BLaER1 (cell line): ENCODE measurements around the gene KLHL24.

Experiments
- H3K27ac ChIP-seq: shearing (Covaris generic); formaldehyde crosslinking; 2 replicates; pipeline ENCODE4 v1.8.1; 2022
- H3K27me3 ChIP-seq: shearing (Covaris generic); formaldehyde crosslinking; 2 replicates; pipeline ENCODE4 v1.8.1; 2022
- H3K36me3 ChIP-seq: shearing (Covaris generic); formaldehyde crosslinking; 2 replicates; pipeline ENCODE4 v1.8.1; 2022
- H3K4me1 ChIP-seq: shearing (Covaris generic); formaldehyde crosslinking; 2 replicates; pipeline ENCODE4 v1.8.1; 2022
- H3K4me2 ChIP-seq: shearing (Covaris generic); formaldehyde crosslinking; 2 replicates; pipeline ENCODE4 v1.8.1; 2022
- H3K4me3 ChIP-seq: shearing (Covaris generic); formaldehyde crosslinking; 2 replicates; pipeline ENCODE4 v1.8.1; 2022
- H3K9ac ChIP-seq: shearing (Covaris generic); formaldehyde crosslinking; 2 replicates; pipeline ENCODE4 v1.8.1; 2022
- H3K9me3 ChIP-seq: shearing (Covaris generic); formaldehyde crosslinking; 2 replicates; pipeline ENCODE4 v1.8.1; 2022
- H4K20me1 ChIP-seq: shearing (Covaris generic); formaldehyde crosslinking; 2 replicates; pipeline ENCODE4 v1.8.1; 2022
- Cebpa-rat ChIP-seq: shearing (Covaris generic); IDR thresholded peaks from 2 replicates; pipeline ENCODE4 v1.8.1; 2022

The KLHL24 gene

DNA sequence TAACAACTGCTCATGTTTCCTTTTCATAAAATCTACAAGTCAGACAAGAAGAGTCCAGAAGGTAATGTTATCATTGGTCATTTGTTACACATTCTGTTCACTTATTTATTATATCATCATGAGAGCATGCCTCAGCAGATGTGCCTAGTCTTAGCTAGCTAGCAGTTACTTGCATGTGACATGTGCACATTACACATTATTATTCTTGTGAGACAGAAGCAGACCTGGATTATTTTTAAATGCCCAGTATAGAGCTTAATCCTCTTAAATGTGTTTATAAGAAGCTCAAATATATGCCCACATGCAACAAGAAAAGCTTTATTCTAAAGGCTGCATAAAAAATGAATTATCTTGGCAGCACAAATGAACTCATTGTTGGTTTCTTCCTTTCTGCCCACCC, 74.8 kb downstream of the KLHL24 start:
- Histone ChIP-seq H3K4me1 (no peaks in the 10 kb centered on the region), H3K4me3 (no peak overlapping the region), H3K36me3 (peaks cover 82% of the 10 kb centered on the region), H3K27me3 (no peaks in the 10 kb centered on the region), H3K9me3 (no peaks in the 10 kb centered on the region), H4K20me1 (peaks cover 100% of the 10 kb centered on the region), H3K9ac (no peak overlapping the region), H3K4me2 (no peak overlapping the region), H3K27ac (no peak overlapping the region)
- TF ChIP-seq Cebpa-rat: no peak

DNA sequence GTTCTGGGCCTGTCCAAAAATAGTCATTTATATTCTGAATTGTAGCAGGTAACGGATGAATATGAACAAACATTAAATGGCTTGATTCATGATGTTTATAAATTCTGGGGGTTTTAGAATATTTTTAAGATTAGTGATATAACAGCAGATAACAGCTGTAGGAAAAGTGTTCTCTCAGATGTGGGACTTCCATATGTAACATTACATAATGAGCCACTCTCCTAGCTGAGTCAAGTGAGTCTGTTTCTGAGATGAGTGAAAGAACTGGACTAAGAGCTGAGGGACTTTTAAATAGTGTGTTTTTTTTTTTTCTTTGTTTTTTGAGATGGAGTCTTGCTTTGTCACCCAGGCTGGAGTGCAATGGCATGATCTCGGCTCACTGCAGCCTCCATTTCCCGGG, 76.1 kb downstream of the KLHL24 start:
- TF ChIP-seq Cebpa-rat: no peak
- peaks cover 100% of the 10 kb centered on the region for H4K20me1 ChIP-seq
- H3K9ac ChIP-seq: no peak overlapping the region
- no peaks in the 10 kb centered on the region for H3K4me1 ChIP-seq
- peaks cover 84% of the 10 kb centered on the region for H3K36me3 ChIP-seq
- no peaks in the 10 kb centered on the region for H3K9me3 ChIP-seq
- H3K27me3 ChIP-seq: no peaks in the 10 kb centered on the region
- H3K4me3 ChIP-seq: no peak overlapping the region
- H3K27ac ChIP-seq: no peak overlapping the region
- H3K4me2 ChIP-seq: no peak overlapping the region

DNA sequence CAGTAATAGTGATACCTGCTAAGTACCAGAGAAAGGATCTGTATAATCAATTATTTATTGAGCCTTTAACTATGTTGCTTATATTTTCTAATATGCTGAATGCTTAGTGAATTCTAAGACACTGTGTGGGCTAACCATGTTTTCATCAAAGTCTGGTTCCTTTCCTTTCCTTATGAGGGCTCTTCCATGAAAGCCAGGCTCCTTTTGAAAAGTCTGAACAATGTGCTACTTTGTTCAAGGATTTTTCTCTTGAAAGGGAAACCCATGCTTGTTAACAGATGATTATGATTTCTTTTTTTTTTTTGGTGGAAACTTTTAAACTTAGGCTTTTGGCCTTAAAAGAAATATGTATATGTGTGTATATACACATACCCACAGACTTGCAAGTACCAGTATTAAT, 79.2 kb downstream of the KLHL24 start:
- Histone ChIP-seq H3K4me1 (no peaks in the 10 kb centered on the region), H3K27me3 (no peaks in the 10 kb centered on the region), H3K9ac (no peak overlapping the region), H3K4me2 (no peak overlapping the region), H3K4me3 (no peak overlapping the region), H4K20me1 (peaks cover 94% of the 10 kb centered on the region), H3K27ac (no peak overlapping the region), H3K36me3 (peaks cover 91% of the 10 kb centered on the region), H3K9me3 (no peaks in the 10 kb centered on the region)
- no peak for TF ChIP-seq Cebpa-rat

DNA sequence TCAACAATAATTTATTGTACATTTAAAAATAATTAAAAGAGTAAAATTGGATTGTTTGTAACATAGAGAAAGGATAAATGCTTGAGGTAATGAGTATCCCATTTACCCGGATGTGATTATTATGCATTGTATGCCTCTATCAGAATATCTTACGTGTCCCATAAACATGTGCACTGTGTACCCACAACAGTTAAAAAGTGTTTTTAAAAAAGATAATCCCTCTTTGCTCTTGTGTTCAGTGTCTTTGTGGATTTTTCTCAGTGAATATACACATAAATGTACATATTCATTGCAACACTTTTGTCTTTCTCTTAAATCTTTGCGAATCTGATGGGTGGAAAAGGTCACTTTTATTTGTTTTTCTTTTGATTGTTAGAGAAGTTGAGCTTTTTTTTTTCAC, 82.6 kb downstream of the KLHL24 start:
- no peak for TF ChIP-seq Cebpa-rat
- H3K4me2 ChIP-seq: no peak overlapping the region
- H3K27ac ChIP-seq: no peak overlapping the region
- H3K36me3 ChIP-seq: peaks cover 90% of the 10 kb centered on the region
- H3K9ac ChIP-seq: no peak overlapping the region
- H4K20me1 ChIP-seq: peaks cover 73% of the 10 kb centered on the region
- no peaks in the 10 kb centered on the region for H3K4me1 ChIP-seq
- H3K9me3 ChIP-seq: no peaks in the 10 kb centered on the region
- H3K27me3 ChIP-seq: no peaks in the 10 kb centered on the region
- H3K4me3 ChIP-seq: no peak overlapping the region

DNA sequence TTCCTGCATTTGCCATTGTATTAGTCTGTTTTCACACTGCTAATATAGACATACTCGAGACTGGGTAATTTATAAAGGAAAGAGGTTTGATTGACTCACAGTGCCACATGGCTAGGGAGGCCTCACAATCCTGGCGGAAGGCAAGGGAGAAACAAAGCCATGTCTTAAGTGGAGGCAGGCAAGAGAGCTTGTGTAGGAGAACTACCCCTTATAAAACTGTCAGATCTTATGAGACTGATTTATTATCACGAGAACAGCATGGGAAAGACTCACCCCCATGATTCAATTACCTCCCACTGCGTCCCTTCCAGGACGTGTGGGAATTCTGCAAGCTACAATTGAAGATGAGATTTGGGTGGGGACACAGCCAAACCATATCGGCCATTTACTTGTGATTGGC, 90.0 kb downstream of the KLHL24 start:
- H4K20me1 ChIP-seq: peaks cover 29% of the 10 kb centered on the region; the same call in 1 of the 2 replicates
- no peaks in the 10 kb centered on the region for H3K9me3 ChIP-seq
- H3K27ac ChIP-seq: no peak overlapping the region
- H3K9ac ChIP-seq: no peak overlapping the region
- peaks cover 97% of the 10 kb centered on the region for H3K36me3 ChIP-seq
- H3K27me3 ChIP-seq: no peaks in the 10 kb centered on the region
- H3K4me2 ChIP-seq: no peak overlapping the region
- H3K4me3 ChIP-seq: no peak overlapping the region
- H3K4me1 ChIP-seq: no peaks in the 10 kb centered on the region
- no peak for TF ChIP-seq Cebpa-rat

DNA sequence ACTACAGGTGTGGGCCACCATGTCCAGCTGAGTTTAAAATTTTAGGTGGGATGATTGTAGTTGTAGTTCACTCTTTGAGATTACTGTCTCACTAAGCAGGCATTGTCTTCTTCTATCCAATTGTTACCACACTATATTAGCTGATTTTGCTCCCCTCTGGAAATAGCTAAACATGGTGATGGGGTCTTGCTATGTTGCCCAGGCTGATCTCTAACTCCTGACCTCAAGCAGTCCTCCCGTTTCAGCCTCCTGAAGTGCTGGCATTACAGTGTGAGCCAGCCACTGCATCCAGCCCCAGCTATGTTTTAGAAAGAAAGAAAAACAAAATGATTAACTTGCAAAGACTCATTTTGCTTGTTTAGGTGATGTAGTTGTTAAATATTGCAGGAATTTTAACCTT, 92.8 kb downstream of the KLHL24 start:
- TF ChIP-seq Cebpa-rat: no peak
- Histone ChIP-seq H3K9me3 (no peaks in the 10 kb centered on the region), H3K9ac (no peak overlapping the region), H4K20me1 (peaks cover 36% of the 10 kb centered on the region), H3K4me3 (no peak overlapping the region), H3K4me2 (no peak overlapping the region), H3K27ac (no peak overlapping the region), H3K36me3 (peaks cover 98% of the 10 kb centered on the region), H3K27me3 (no peaks in the 10 kb centered on the region), H3K4me1 (no peaks in the 10 kb centered on the region)

DNA sequence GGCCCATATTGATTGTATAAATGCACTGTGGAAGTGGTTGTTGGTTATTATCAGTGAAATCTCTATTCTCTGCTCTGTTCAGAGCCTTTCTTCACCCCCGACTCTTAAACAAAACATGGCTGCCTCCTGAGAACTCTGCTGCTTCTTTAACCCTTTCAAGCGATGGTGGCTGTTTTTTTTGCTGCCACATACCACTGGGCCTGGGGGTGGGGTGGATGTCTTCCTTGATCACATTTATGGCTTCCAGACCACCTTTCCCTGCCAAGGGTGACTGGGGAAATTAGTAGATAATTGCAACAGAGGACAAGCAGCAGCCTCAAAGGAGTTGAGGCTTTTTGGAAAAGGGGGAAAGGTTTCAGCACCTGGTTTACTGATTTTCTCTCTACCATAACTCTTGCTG, 94.9 kb downstream of the KLHL24 start:
- no peak overlapping the region for H3K9ac ChIP-seq
- no peak overlapping the region for H3K4me2 ChIP-seq
- no peaks in the 10 kb centered on the region for H3K9me3 ChIP-seq
- peaks cover 57% of the 10 kb centered on the region for H4K20me1 ChIP-seq
- H3K27ac ChIP-seq: no peak overlapping the region
- no peak overlapping the region for H3K4me3 ChIP-seq
- 0 out of 2 replicates have a peak, but pooled peaks cover 3% of the 10 kb centered on the region for H3K4me1 ChIP-seq
- TF ChIP-seq Cebpa-rat: no peak
- H3K27me3 ChIP-seq: no peaks in the 10 kb centered on the region
- H3K36me3 ChIP-seq: peaks cover 99% of the 10 kb centered on the region

DNA sequence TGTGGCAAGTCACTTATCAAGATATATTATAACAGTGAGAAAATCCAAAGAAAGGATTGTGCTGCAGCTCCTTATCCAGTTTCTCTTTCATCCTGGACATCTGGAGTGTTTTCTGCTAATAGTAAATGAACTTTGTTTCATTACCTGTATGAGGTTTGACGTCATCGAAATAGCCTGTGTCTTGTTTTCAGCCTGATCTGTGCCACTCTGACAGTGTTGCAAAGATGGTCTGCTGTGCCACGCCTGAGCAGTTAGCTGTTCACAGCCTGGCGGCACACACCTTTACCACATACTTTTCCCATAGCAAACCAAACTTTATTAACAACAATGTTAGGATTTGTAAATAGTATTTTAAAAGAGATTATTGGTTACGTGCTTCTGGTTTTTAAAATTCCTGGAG, 96.2 kb downstream of the KLHL24 start:
- Histone ChIP-seq H3K4me2 (no peak overlapping the region), H3K27me3 (no peaks in the 10 kb centered on the region), H3K27ac (no peak overlapping the region), H4K20me1 (peaks cover 60% of the 10 kb centered on the region), H3K4me3 (no peak overlapping the region), H3K4me1 (0 out of 2 replicates have a peak, but pooled peaks cover 3% of the 10 kb centered on the region), H3K9me3 (0 out of 2 replicates have a peak, but pooled peaks cover 5% of the 10 kb centered on the region), H3K9ac (no peak overlapping the region), H3K36me3 (peaks cover 99% of the 10 kb centered on the region)
- no peak for TF ChIP-seq Cebpa-rat

DNA sequence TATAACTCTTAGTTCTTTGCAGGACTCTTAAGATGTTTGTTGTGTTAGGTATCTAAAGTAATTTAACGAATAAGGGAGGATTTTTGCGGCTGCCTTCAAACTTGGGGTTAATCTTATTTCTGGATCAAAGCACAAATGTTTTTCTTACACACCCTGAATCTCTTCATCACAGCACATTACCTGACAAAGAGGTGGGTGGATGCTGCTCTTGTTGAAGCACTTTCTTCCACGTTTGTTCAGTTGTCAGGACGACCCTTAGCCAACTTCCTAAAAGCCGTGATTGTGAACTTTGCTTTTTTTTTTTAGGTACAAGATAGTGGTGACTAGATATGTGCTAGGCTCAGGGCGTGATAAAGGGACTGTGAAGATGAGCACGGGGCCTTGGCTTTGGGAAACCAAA, 98.1 kb downstream of the KLHL24 start:
- no peaks in the 10 kb centered on the region for H3K27me3 ChIP-seq
- no peak overlapping the region for H3K9ac ChIP-seq
- no peak overlapping the region for H3K4me2 ChIP-seq
- TF ChIP-seq Cebpa-rat: no peak
- H3K4me1 ChIP-seq: 0 out of 2 replicates have a peak, but pooled peaks cover 3% of the 10 kb centered on the region
- H3K4me3 ChIP-seq: no peak overlapping the region
- H4K20me1 ChIP-seq: peaks cover 44% of the 10 kb centered on the region
- H3K27ac ChIP-seq: no peak overlapping the region
- peaks cover 96% of the 10 kb centered on the region for H3K36me3 ChIP-seq
- peaks cover 21% of the 10 kb centered on the region for H3K9me3 ChIP-seq
